OCI-M2 (cell line): Measurements from ENCODE around the gene IRF2BPL.

ENCODE experiments used
- DNase-seq: peaks from one replicate; lab custom pipeline; 2025; ENCODE audit not compliant: unreplicated experiment; lab: John Stamatoyannopoulos, UW

Gene IRF2BPL

GRCh38 chr14:76993752-76994151, 34.8 kb downstream of the IRF2BPL start:
- no peak for DNase-seq

GRCh38 chr14:76990084-76990483, 38.4 kb downstream of the IRF2BPL start:
- no peak for DNase-seq

GRCh38 chr14:76987956-76988520, 40.5 kb downstream of the IRF2BPL start:
- no peak for DNase-seq

- DNase-seq = no peak
Measured at GRCh38 chr14:76986231-76986565, 42.3 kb downstream of the IRF2BPL start.

- no peak for DNase-seq
Measured at GRCh38 chr14:76985540-76986230, 42.8 kb downstream of the IRF2BPL start.

GRCh38 chr14:76984787-76985375, 43.6 kb downstream of the IRF2BPL start:
- no peak for DNase-seq

- no peak for DNase-seq
Measured at GRCh38 chr14:76984297-76984696, 44.2 kb downstream of the IRF2BPL start.

GRCh38 chr14:76981670-76982069, 46.8 kb downstream of the IRF2BPL start:
- no peak for DNase-seq

GRCh38 chr14:76977793-76978720, 50.5 kb downstream of the IRF2BPL start:
- peak; percentile 57 for DNase-seq

- DNase-seq = no peak
Measured at GRCh38 chr14:76976240-76977005, 52.1 kb downstream of the IRF2BPL start.

GRCh38 chr14:76975812-76976211, 52.7 kb downstream of the IRF2BPL start:
- no peak for DNase-seq

- no peak for DNase-seq
Measured at GRCh38 chr14:76975051-76975450, 53.5 kb downstream of the IRF2BPL start.
